Activated CD4-positive, alpha-beta T cell treated with anti-CD3 and anti-CD28 coated beads, Interleukin-2, amount 10 ng/mL, durations not matched to agents 7 days and 5 days (primary cell): ENCODE data around the gene KRTAP9-3. TPM values are rescaled to one million over a fixed set of nuclear protein-coding genes. Genes with fewer than 3 reads are reported as not detected.
"Not testable (repeated sequence)": the region's sequence is repeated elsewhere in the genome, so short reads cannot be mapped to it uniquely, and the experiment has no call there.

Experiments
- CTCF ChIA-PET: fragments of 350-600 bp; sonication (Branson Sonifier 250); formaldehyde crosslinking; loops from one replicate; lab custom pipeline; 2021; ENCODE audit warnings: antibody characterized with exemption; lab: Charles Lee
- POLR2A ChIA-PET: fragments of 350-600 bp; sonication (Branson Sonifier 250); formaldehyde crosslinking; loops from one replicate; lab custom pipeline; 2021; ENCODE audit warnings: antibody characterized with exemption; lab: Charles Lee
- DNase-seq: peaks from one replicate; pipeline ENCODE4 v3.0.0-alpha.2; 2020
- H3K27ac Mint-ChIP-seq: one replicate; pipeline ENCODE4 v1.8.0; 2021; ENCODE audit warnings: mild to moderate bottlenecking, moderate library complexity, mixed read lengths
- H3K27me3 Mint-ChIP-seq: one replicate; pipeline ENCODE4 v1.8.0; 2021; ENCODE audit warnings: mixed read lengths
- H3K36me3 Mint-ChIP-seq: one replicate; pipeline ENCODE4 v1.8.0; 2021; ENCODE audit warnings: low read depth, mixed read lengths
- H3K4me1 Mint-ChIP-seq: one replicate; pipeline ENCODE4 v1.8.0; 2021; ENCODE audit warnings: mixed read lengths
- H3K4me3 Mint-ChIP-seq: one replicate; pipeline ENCODE4 v1.8.0; 2021; ENCODE audit warnings: mild to moderate bottlenecking, moderate library complexity, mixed read lengths
- H3K9me3 Mint-ChIP-seq: one replicate; pipeline ENCODE4 v1.8.0; 2021; ENCODE audit warnings: mixed read lengths
- total RNA-seq, 2 experiments: library from RNA; stranded (reverse); gene quantifications; one replicate each; pipeline ENCODE4 v1.2.3, GENCODE V29; 2021

The KRTAP9-3 gene
- total RNA-seq, 2 experiments from 2014 or later, result not detected

DNA sequence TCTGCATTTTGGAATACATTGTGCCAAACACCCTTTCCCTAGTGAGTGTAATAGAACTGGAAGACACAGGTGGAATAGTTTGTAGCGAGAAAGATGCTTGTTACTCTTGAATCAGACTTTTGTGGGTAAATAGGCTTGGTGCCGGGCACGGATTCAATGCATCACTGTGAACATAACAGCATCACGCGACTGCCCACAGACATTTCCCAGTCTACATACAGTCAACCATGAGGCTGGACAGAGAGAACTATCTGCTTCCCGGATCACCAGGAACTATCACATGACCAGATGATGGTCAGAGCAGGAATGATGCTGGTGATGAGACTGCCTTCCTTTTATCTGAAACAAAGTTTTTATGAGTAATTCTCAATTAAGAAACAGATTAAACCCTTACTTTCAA is 6.2 kb upstream of the KRTAP9-3 start:
- ChIA-PET POLR2A (no interaction called here), CTCF (interaction anchor here (1.0 kb wide), 1 partner anchor 322 kb away, joined by 3 read pairs; no protein-coding TSS in a partner anchor)
- peaks cover 9% of the 10 kb centered on the region for H3K27me3 Mint-ChIP-seq
- no peak overlapping the region for H3K27ac Mint-ChIP-seq
- H3K4me3 Mint-ChIP-seq, result no peak overlapping the region
- no peaks in the 10 kb centered on the region for H3K9me3 Mint-ChIP-seq
- H3K36me3 Mint-ChIP-seq, result no peaks in the 10 kb centered on the region
- DNase-seq, result no peak
- no peaks in the 10 kb centered on the region for H3K4me1 Mint-ChIP-seq

DNA sequence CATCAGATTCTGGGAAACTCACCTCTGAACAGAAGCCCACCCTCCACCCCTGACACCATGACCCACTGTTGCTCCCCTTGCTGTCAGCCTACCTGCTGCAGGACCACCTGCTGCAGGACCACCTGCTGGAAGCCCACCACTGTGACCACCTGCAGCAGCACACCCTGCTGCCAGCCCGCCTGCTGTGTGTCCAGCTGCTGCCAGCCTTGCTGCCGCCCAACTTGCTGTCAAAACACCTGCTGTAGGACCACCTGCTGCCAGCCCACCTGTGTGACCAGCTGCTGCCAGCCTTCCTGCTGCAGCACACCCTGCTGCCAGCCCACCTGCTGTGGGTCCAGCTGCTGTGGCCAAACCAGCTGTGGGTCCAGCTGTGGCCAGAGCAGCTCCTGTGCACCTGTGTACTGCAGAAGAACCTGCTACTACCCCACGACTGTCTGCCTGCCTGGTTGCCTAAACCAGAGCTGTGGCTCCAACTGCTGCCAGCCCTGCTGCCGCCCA is 5.6 kb upstream of the KRTAP9-3 start, which contains the start of gene KRTAP9-2:
KRTAP9-2 (plus strand) TSS at position 51 of the 498 bp plus-strand sequence; CDS start at position 58, 7 bp downstream.
- CTCF ChIA-PET, H3K36me3 Mint-ChIP-seq, H3K4me3 Mint-ChIP-seq, DNase-seq, H3K27ac Mint-ChIP-seq, H3K27me3 Mint-ChIP-seq, H3K9me3 Mint-ChIP-seq, POLR2A ChIA-PET, H3K4me1 Mint-ChIP-seq: not testable (repeated sequence)

DNA sequence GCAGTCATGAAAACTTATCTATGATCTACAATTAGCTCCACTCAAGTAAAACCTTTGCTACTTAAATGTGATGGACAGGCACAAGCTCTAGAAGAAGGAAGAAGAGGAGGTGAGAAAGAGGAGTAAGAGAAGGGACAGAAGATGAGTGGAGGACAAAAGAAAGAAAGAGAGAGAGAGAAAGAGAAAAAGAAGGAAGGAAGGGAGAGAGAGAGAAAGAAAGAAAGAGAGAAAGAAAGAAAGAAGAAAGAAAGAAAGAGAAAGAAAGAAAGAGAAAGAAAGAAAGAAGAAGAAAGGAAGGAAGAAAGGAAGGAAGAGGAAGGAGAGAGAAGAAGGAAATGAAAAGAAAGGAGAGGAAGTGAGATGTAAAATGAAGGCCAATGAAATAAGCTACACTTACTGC is 2.2 kb upstream of the KRTAP9-3 start:
- POLR2A ChIA-PET, result no interaction called here
- no peak for DNase-seq
- Mint-ChIP-seq H3K27me3 (peaks cover 12% of the 10 kb centered on the region), H3K9me3 (no peaks in the 10 kb centered on the region), H3K36me3 (no peaks in the 10 kb centered on the region), H3K4me1 (no peaks in the 10 kb centered on the region), H3K27ac (no peak overlapping the region), H3K4me3 (no peak overlapping the region)
- CTCF ChIA-PET, result no interaction called here

DNA sequence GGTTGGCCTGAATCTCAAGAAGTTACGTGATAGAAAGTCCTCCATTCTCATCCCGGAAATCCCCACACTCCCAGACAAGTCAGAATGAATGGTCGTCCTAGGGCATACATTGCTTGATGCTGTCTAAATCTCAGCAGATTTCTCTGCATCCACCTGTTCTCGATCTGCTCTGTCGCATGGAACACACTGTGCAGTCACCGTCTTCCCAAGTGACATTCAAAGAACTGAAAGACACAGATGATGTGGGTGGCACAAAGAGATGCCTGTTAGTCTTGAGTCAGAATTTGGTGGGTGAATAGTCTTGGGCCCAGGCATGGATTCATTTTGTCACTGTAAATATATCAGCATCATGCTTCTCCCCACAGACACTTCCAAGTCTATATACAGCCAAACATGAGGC is 518 bp upstream of the KRTAP9-3 start:
- POLR2A ChIA-PET, result no interaction called here
- CTCF ChIA-PET, result no interaction called here
- Mint-ChIP-seq H3K9me3 (no peaks in the 10 kb centered on the region), H3K27me3 (peaks cover 15% of the 10 kb centered on the region), H3K36me3 (no peaks in the 10 kb centered on the region), H3K4me1 (no peaks in the 10 kb centered on the region), H3K4me3 (no peak overlapping the region), H3K27ac (no peak overlapping the region)
- DNase-seq, result no peak

DNA sequence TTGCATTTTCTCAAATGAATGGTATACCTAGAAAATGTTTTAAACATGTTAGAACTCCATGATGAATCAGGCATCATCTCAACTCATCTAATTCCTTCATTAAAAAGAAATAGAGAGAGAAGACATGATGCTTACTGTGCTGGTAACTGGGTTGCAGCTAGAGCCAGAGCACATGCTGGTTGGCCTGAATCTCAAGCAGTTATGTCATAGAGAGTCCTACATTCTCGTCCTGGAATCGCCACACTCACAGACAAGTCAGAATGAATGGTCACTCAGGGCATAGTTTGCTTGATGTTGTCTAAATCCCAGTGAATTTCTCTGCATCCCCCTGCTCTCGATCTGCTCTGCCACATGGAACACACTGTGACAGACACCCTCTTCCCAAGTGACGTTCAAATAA is 4.9 kb downstream of the KRTAP9-3 start:
- CTCF ChIA-PET, DNase-seq, H3K36me3 Mint-ChIP-seq, H3K27ac Mint-ChIP-seq, H3K27me3 Mint-ChIP-seq, H3K4me1 Mint-ChIP-seq, H3K9me3 Mint-ChIP-seq, H3K4me3 Mint-ChIP-seq, POLR2A ChIA-PET: not testable (repeated sequence)

DNA sequence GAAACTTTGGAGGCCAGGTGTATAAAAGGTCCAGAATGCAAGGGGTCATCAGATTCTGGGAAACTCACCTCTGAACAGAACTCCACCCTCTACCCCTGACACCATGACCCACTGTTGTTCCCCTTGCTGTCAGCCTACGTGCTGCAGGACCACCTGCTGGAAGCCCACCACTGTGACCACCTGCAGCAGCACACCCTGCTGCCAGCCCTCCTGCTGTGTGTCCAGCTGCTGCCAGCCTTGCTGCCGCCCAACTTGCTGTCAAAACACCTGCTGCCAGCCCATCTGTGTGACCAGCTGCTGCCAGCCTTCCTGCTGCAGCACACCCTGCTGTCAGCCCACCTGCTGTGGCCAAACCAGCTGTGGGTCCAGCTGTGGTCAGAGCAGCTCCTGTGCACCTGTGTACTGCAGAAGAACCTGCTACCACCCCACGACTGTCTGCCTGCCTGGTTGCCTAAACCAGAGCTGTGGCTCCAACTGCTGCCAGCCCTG is 5.7 kb downstream of the KRTAP9-3 start, which contains the start of gene KRTAP9-8:
KRTAP9-8 (plus strand) TSS at position 51 of the 489 bp plus-strand sequence; CDS start at position 104, 53 bp downstream.
- DNase-seq, POLR2A ChIA-PET, CTCF ChIA-PET, H3K9me3 Mint-ChIP-seq, H3K36me3 Mint-ChIP-seq, H3K27me3 Mint-ChIP-seq, H3K4me3 Mint-ChIP-seq, H3K27ac Mint-ChIP-seq, H3K4me1 Mint-ChIP-seq: not testable (repeated sequence)

DNA sequence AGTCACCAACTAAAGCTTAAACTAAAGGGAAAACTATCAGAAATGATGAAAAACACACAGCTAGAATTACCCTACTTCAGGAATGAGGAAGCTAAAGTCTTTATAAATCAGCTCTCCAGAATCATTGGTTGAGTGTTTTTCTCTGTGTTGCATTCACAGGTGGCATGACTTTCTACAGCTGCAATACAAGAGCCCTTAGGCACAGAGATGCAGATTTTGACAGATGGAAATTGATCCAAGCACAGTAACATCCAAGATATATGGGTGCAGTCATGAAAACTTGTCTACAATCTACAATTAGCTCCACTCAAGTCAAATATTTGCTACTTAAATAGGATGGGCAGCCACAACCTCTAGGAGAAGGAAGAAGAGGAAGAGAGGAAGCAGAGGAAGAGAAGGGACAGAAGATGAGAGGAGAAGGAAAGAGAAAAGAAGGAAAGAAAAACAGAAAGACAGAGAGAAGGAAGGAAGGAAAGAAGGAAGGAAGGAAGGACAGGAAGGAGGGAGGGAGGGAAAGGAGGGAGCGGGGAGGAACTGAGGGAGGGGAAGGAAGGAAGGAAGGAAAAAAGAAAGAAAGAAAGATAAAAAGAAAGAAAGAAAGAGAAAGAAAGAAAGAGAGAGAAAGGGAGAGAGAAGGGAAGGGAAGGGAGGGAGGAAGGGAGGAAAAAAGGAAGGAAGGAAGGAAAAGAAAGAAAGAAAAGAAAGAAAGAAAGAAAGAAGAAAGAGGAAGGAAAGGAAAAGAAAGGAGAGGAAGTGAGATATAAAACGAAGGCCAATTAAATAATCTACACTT is 14.9 kb downstream of the KRTAP9-3 start:
- H3K4me1 Mint-ChIP-seq, H3K4me3 Mint-ChIP-seq, H3K36me3 Mint-ChIP-seq, H3K27ac Mint-ChIP-seq, POLR2A ChIA-PET, DNase-seq, H3K9me3 Mint-ChIP-seq: not testable (repeated sequence)
- CTCF ChIA-PET, result interaction anchor here (0.6 kb wide), 1 partner anchor 64 kb away, joined by 3 read pairs; no protein-coding TSS in a partner anchor
- peaks cover 27% of the 10 kb centered on the region for H3K27me3 Mint-ChIP-seq

DNA sequence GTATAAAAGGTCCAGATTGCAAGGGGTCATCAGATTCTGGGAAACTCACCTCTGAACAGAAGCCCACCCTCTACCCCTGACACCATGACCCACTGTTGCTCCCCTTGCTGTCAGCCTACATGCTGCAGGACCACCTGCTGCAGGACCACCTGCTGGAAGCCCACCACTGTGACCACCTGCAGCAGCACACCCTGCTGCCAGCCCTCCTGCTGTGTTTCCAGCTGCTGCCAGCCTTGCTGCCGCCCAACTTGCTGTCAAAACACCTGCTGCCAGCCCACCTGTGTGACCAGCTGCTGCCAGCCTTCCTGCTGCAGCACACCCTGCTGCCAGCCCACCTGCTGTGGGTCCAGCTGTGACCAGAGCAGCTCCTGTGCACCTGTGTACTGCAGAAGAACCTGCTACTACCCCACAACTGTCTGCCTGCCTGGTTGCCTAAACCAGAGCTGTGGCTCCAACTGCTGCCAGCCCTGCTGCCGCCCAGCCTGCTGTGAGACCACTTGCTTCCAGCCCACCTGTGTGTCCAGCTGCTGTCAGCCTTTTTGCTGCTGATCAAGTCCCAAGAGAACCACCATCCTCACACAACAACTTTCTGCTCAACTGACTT is 17.5 kb downstream of the KRTAP9-3 start, which contains the start of gene KRTAP9-4:
KRTAP9-4 (plus strand) TSS at position 51 of the 604 bp plus-strand sequence; CDS start at position 85, 34 bp downstream.
- POLR2A ChIA-PET, H3K27ac Mint-ChIP-seq, H3K36me3 Mint-ChIP-seq, DNase-seq, H3K9me3 Mint-ChIP-seq, H3K4me3 Mint-ChIP-seq, CTCF ChIA-PET, H3K4me1 Mint-ChIP-seq: not testable (repeated sequence)
- H3K27me3 Mint-ChIP-seq, result peaks cover 31% of the 10 kb centered on the region

DNA sequence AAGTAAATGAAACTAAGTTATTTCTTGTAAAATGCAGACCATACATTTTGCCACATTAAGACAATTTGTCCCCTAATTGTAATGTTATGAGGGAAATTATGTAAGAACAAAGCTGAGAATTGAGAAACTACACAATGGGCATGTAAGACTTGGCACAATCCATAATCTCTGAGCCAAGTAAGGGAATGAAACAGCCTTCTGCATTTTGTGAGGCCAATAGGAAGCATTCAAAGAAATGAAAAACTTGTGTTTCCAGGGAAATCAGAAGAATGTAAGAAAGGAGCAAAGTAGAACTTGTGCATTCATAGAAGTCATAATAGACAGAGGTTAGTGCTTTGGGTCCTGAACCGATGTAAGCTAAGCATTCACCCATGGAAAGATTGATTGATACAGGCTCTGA is 19.0 kb downstream of the KRTAP9-3 start:
- no peaks in the 10 kb centered on the region for H3K4me1 Mint-ChIP-seq
- ChIA-PET CTCF (interaction anchor here (0.8 to 1.0 kb wide), 2 partner anchors 28 to 414 kb away, joined by 3 read pairs; no protein-coding TSS in a partner anchor), POLR2A (no interaction called here)
- no peak for DNase-seq
- no peaks in the 10 kb centered on the region for H3K36me3 Mint-ChIP-seq
- H3K9me3 Mint-ChIP-seq, result no peaks in the 10 kb centered on the region
- H3K4me3 Mint-ChIP-seq, result no peak overlapping the region
- no peak overlapping the region for H3K27ac Mint-ChIP-seq
- H3K27me3 Mint-ChIP-seq, result peaks cover 34% of the 10 kb centered on the region

DNA sequence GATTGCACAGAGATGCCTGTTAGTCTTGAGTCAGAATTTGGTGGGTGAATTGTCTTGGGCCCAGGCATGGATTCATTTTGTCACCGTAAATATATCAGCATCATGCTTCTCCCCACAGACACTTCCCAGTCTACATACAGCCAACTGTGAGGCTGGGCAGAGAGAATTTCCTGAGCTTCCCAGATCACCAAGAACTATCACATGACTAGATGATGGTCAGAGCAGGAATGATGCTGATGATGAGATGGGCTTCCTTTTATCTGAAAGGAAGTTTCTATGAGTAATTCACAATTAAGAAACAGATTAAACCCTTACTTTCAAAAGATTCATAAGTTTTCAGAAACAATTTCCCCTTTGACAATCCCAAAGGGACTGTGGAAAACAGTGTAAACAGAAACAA is 22.6 kb downstream of the KRTAP9-3 start:
- Mint-ChIP-seq H3K36me3 (no peaks in the 10 kb centered on the region), H3K4me3 (no peak overlapping the region), H3K9me3 (no peaks in the 10 kb centered on the region), H3K27ac (no peak overlapping the region), H3K27me3 (peaks cover 36% of the 10 kb centered on the region), H3K4me1 (no peaks in the 10 kb centered on the region)
- ChIA-PET CTCF (no interaction called here), POLR2A (no interaction called here)
- no peak for DNase-seq

DNA sequence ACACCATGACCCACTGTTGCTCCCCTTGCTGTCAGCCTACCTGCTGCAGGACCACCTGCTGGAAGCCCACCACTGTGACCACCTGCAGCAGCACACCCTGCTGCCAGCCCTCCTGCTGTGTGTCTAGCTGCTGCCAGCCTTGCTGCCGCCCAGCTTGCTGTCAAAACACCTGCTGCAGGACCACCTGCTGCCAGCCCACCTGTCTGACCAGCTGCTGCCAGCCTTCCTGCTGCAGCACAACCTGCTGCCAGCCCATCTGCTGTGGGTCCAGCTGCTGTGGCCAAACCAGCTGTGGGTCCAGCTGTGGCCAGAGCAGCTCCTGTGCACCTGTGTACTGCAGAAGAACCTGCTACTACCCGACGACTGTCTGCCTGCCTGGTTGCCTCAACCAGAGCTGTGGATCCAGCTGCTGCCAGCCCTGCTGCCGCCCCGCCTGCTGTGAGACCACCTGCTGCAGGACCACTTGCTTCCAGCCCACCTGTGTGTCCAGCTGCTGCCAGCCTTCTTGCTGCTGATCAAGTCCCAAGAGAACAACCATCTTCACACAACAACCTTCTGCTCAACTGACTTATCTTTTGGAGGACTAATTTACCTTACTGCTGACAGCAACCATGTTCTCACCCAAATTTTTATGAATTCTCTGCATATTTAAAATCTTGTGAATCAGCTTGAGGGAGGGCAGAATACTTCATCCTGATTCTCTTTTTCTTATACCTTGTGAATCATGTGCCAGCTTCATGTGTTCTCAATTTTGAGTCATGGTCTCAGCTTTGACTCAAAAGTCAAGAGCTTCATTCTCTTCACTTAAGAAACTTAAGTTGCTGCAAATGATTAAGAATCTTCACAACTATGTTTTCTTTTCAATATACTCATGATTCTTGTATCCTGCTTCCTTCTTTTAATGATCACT is 23.4 kb downstream of the KRTAP9-3 start, which contains the start of gene KRTAP9-9:
KRTAP9-9 (plus strand) TSS at position 4 of the 910 bp plus-strand sequence.
- H3K27me3 Mint-ChIP-seq, result peaks cover 28% of the 10 kb centered on the region
- DNase-seq, H3K27ac Mint-ChIP-seq, H3K4me3 Mint-ChIP-seq, H3K36me3 Mint-ChIP-seq, POLR2A ChIA-PET, H3K9me3 Mint-ChIP-seq, H3K4me1 Mint-ChIP-seq, CTCF ChIA-PET: not testable (repeated sequence)

DNA sequence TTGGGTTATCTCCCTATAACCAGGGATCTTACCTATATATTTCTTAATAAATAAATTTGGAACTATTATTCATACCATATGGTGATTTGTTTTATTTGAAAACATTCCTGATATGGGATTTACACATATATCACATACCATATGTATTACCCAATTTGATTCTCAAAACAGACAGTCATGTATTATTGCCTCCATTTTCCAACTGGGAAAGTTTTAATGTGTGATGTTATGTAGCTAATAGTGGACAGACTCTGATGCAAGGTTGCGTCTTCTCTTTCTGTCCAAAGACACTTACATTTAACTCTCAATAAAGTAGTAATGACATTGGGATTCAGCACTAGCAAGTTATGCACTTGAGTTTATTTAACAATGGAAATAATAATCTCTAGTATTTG is 24.0 kb downstream of the KRTAP9-3 start:
- ChIA-PET CTCF (no interaction called here), POLR2A (no interaction called here)
- H3K36me3 Mint-ChIP-seq, result no peaks in the 10 kb centered on the region
- H3K9me3 Mint-ChIP-seq, result no peaks in the 10 kb centered on the region
- H3K27ac Mint-ChIP-seq, result no peak overlapping the region
- H3K4me1 Mint-ChIP-seq, result no peaks in the 10 kb centered on the region
- H3K27me3 Mint-ChIP-seq, result peaks cover 28% of the 10 kb centered on the region
- no peak for DNase-seq
- no peak overlapping the region for H3K4me3 Mint-ChIP-seq
